Karpas-422 (cell line): ENCODE results near the gene TRUB1. TPM values are rescaled to one million over a fixed set of nuclear protein-coding genes. Genes with fewer than 3 reads are reported as not detected.

Experiments
- DNase-seq: peaks from one replicate; pipeline ENCODE4 v3.0.0-alpha.2; 2015
- H2AFZ ChIP-seq: fragments of 200-600 bp; sonication (generic); 2 replicates; pipeline ENCODE4 v1.6.1; 2014; ENCODE audit warnings: antibody characterized with exemption, low read length, mixed read lengths
- H3K27ac ChIP-seq: fragments of 200-600 bp; sonication (generic); 2 replicates; pipeline ENCODE4 v1.5.1; 2014; ENCODE audit warnings: mild to moderate bottlenecking, low read length, moderate library complexity
- H3K27me3 ChIP-seq: fragments of 200-600 bp; sonication (generic); 2 replicates; pipeline ENCODE4 v1.6.1; 2014; ENCODE audit warnings: low read length, mixed read lengths
- H3K36me3 ChIP-seq: fragments of 200-600 bp; sonication (generic); 2 replicates; pipeline ENCODE4 v1.6.1; 2014; ENCODE audit warnings: low read length, mixed read lengths; ENCODE audit not compliant: insufficient read depth
- H3K4me1 ChIP-seq: fragments of 200-600 bp; sonication (generic); 2 replicates; pipeline ENCODE4 v1.6.1; 2014; ENCODE audit warnings: mild to moderate bottlenecking, low read length, mixed read lengths
- H3K4me2 ChIP-seq: fragments of 200-600 bp; sonication (generic); 2 replicates; pipeline ENCODE4 v1.6.1; 2014; ENCODE audit warnings: low read length, low read depth, mild to moderate bottlenecking; ENCODE audit not compliant: poor library complexity, severe bottlenecking
- H3K4me3 ChIP-seq: fragments of 200-600 bp; sonication (generic); 2 replicates; pipeline ENCODE4 v1.5.1; 2014; ENCODE audit warnings: mild to moderate bottlenecking, antibody characterized with exemption, low read length, mixed read lengths
- H3K79me2 ChIP-seq: fragments of 200-600 bp; sonication (generic); 2 replicates; pipeline ENCODE4 v1.6.1; 2014; ENCODE audit warnings: mild to moderate bottlenecking, low read length, mixed read lengths
- H3K9ac ChIP-seq: fragments of 200-600 bp; sonication (generic); 2 replicates; pipeline ENCODE4 v1.6.0; 2014; ENCODE audit warnings: low read length
- H3K9me2 ChIP-seq: fragments of 200-600 bp; sonication (generic), shearing (Covaris generic); replicated peaks from 2 replicates; pipeline ENCODE4 v1.6.0; 2014; ENCODE audit warnings: mild to moderate bottlenecking, low read length, moderate library complexity; ENCODE audit not compliant: insufficient read depth
- H3K9me3 ChIP-seq: fragments of 300-700, 200-600 bp; sonication (generic); 2 replicates; pipeline ENCODE4 v1.6.1; 2014; ENCODE audit warnings: low read length, mixed read lengths
- H4K20me1 ChIP-seq: fragments of 200-600 bp; sonication (generic); 2 replicates; pipeline ENCODE4 v1.6.1; 2014; ENCODE audit warnings: mild to moderate bottlenecking, antibody characterized with exemption, low read length, low read depth; ENCODE audit not compliant: insufficient read depth
- total RNA-seq: library from RNA; depleted of rRNA; stranded (reverse); fragments of >200 nt; shearing (Covaris generic); gene quantifications from 2 replicates; pipeline ENCODE4 v1.2.3, GENCODE V29; 2014; ENCODE audit warnings: low replicate concordance

Gene TRUB1
- total RNA-seq, 1 experiment from 2014 or later, result 31.6 TPM

GRCh38 chr10:114916653-114917052 is 21.3 kb upstream of the TRUB1 start:
- Histone ChIP-seq H3K27me3 (no peaks in the 10 kb centered on the region), H3K4me3 (no peak overlapping the region), H3K36me3 (no peaks in the 10 kb centered on the region), H3K79me2 (no peaks in the 10 kb centered on the region), H3K9ac (no peak overlapping the region), H3K27ac (no peak overlapping the region), H3K4me2 (no peak overlapping the region), H3K4me1 (no peaks in the 10 kb centered on the region), H2AFZ (no peak overlapping the region), H3K9me3 (no peaks in the 10 kb centered on the region), H4K20me1 (no peaks in the 10 kb centered on the region), H3K9me2 (no peaks in the 10 kb centered on the region)
- no peak for DNase-seq

- Histone ChIP-seq H4K20me1 (no peaks in the 10 kb centered on the region), H3K27ac (no peak overlapping the region), H3K9ac (no peak overlapping the region), H2AFZ (no peak overlapping the region), H3K27me3 (no peaks in the 10 kb centered on the region), H3K4me3 (no peak overlapping the region), H3K4me2 (no peak overlapping the region), H3K36me3 (no peaks in the 10 kb centered on the region), H3K4me1 (no peaks in the 10 kb centered on the region), H3K9me3 (no peaks in the 10 kb centered on the region), H3K9me2 (no peaks in the 10 kb centered on the region), H3K79me2 (no peaks in the 10 kb centered on the region)
- no peak for DNase-seq
Observed at GRCh38 chr10:114917459-114917858, 20.5 kb upstream of the TRUB1 start.

GRCh38 chr10:114917927-114918672 is 19.9 kb upstream of the TRUB1 start:
- Histone ChIP-seq H3K79me2 (no peaks in the 10 kb centered on the region), H3K36me3 (no peaks in the 10 kb centered on the region), H3K4me1 (no peaks in the 10 kb centered on the region), H3K27me3 (no peaks in the 10 kb centered on the region), H3K9me3 (no peaks in the 10 kb centered on the region), H3K4me2 (no peak overlapping the region), H3K27ac (no peak overlapping the region), H2AFZ (no peak overlapping the region), H3K4me3 (no peak overlapping the region), H3K9ac (no peak overlapping the region), H3K9me2 (no peaks in the 10 kb centered on the region), H4K20me1 (no peaks in the 10 kb centered on the region)
- no peak for DNase-seq

- H3K27me3 ChIP-seq, result no peaks in the 10 kb centered on the region
- H4K20me1 ChIP-seq, result no peaks in the 10 kb centered on the region
- H3K4me3 ChIP-seq, result no peak overlapping the region
- H3K36me3 ChIP-seq, result no peaks in the 10 kb centered on the region
- no peak overlapping the region for H3K27ac ChIP-seq
- H3K4me1 ChIP-seq, result no peaks in the 10 kb centered on the region
- H2AFZ ChIP-seq, result no peak overlapping the region
- no peaks in the 10 kb centered on the region for H3K9me3 ChIP-seq
- no peak for DNase-seq
- no peaks in the 10 kb centered on the region for H3K9me2 ChIP-seq
- H3K79me2 ChIP-seq, result no peaks in the 10 kb centered on the region
- H3K4me2 ChIP-seq, result no peak overlapping the region
- H3K9ac ChIP-seq, result no peak overlapping the region
Observed at GRCh38 chr10:114920459-114920858, 17.5 kb upstream of the TRUB1 start.

- no peak for DNase-seq
- no peaks in the 10 kb centered on the region for H3K27me3 ChIP-seq
- H3K4me1 ChIP-seq, result no peaks in the 10 kb centered on the region
- H4K20me1 ChIP-seq, result no peaks in the 10 kb centered on the region
- no peak overlapping the region for H3K27ac ChIP-seq
- no peak overlapping the region for H3K4me2 ChIP-seq
- H3K9me3 ChIP-seq, result no peaks in the 10 kb centered on the region
- no peaks in the 10 kb centered on the region for H3K79me2 ChIP-seq
- H2AFZ ChIP-seq, result no peak overlapping the region
- no peaks in the 10 kb centered on the region for H3K36me3 ChIP-seq
- no peaks in the 10 kb centered on the region for H3K9me2 ChIP-seq
- no peak overlapping the region for H3K9ac ChIP-seq
- H3K4me3 ChIP-seq, result no peak overlapping the region
Observed at GRCh38 chr10:114922003-114922402, 16.0 kb upstream of the TRUB1 start.

GRCh38 chr10:114923551-114923950 is 14.4 kb upstream of the TRUB1 start:
- no peaks in the 10 kb centered on the region for H3K4me1 ChIP-seq
- no peak for DNase-seq
- no peak overlapping the region for H3K4me3 ChIP-seq
- no peaks in the 10 kb centered on the region for H3K27me3 ChIP-seq
- no peaks in the 10 kb centered on the region for H3K9me3 ChIP-seq
- H4K20me1 ChIP-seq, result no peaks in the 10 kb centered on the region
- no peaks in the 10 kb centered on the region for H3K79me2 ChIP-seq
- no peak overlapping the region for H2AFZ ChIP-seq
- H3K9me2 ChIP-seq, result no peaks in the 10 kb centered on the region
- no peaks in the 10 kb centered on the region for H3K36me3 ChIP-seq
- H3K9ac ChIP-seq, result no peak overlapping the region
- H3K4me2 ChIP-seq, result no peak overlapping the region
- H3K27ac ChIP-seq, result no peak overlapping the region

GRCh38 chr10:114925587-114926586 is 12.1 kb upstream of the TRUB1 start:
- no peak for DNase-seq
- H3K79me2 ChIP-seq, result no peaks in the 10 kb centered on the region

GRCh38 chr10:114928818-114929217 is 9.2 kb upstream of the TRUB1 start:
- Histone ChIP-seq H2AFZ (no peak overlapping the region), H3K9me3 (no peaks in the 10 kb centered on the region), H3K4me2 (no peak overlapping the region), H3K9me2 (no peaks in the 10 kb centered on the region), H3K4me1 (no peaks in the 10 kb centered on the region), H3K27ac (no peak overlapping the region), H3K4me3 (no peak overlapping the region), H3K36me3 (no peaks in the 10 kb centered on the region), H3K9ac (no peak overlapping the region), H3K79me2 (no peaks in the 10 kb centered on the region), H4K20me1 (no peaks in the 10 kb centered on the region), H3K27me3 (no peaks in the 10 kb centered on the region)
- no peak for DNase-seq

More at GRCh38 chr10:114925587-114926586, 12.1 kb upstream of the TRUB1 start:
- Histone ChIP-seq H3K27me3 (no peaks in the 10 kb centered on the region), H4K20me1 (no peaks in the 10 kb centered on the region), H3K9me3 (no peaks in the 10 kb centered on the region), H3K27ac (no peak overlapping the region), H3K9me2 (no peaks in the 10 kb centered on the region), H3K4me3 (no peak overlapping the region), H2AFZ (no peak overlapping the region), H3K9ac (no peak overlapping the region), H3K4me1 (no peaks in the 10 kb centered on the region), H3K36me3 (no peaks in the 10 kb centered on the region), H3K4me2 (no peak overlapping the region)
